NK-92 (cell line): ENCODE results near the gene TRIM62.
"Not testable (repeated sequence)": the region's sequence is repeated elsewhere in the genome, so short reads cannot be mapped to it uniquely, and the experiment has no call there.

ENCODE experiments used
- DNase-seq: peaks from one replicate; lab custom pipeline; 2025; ENCODE audit not compliant: unreplicated experiment; lab: John Stamatoyannopoulos, UW

TRIM62 gene

DNA sequence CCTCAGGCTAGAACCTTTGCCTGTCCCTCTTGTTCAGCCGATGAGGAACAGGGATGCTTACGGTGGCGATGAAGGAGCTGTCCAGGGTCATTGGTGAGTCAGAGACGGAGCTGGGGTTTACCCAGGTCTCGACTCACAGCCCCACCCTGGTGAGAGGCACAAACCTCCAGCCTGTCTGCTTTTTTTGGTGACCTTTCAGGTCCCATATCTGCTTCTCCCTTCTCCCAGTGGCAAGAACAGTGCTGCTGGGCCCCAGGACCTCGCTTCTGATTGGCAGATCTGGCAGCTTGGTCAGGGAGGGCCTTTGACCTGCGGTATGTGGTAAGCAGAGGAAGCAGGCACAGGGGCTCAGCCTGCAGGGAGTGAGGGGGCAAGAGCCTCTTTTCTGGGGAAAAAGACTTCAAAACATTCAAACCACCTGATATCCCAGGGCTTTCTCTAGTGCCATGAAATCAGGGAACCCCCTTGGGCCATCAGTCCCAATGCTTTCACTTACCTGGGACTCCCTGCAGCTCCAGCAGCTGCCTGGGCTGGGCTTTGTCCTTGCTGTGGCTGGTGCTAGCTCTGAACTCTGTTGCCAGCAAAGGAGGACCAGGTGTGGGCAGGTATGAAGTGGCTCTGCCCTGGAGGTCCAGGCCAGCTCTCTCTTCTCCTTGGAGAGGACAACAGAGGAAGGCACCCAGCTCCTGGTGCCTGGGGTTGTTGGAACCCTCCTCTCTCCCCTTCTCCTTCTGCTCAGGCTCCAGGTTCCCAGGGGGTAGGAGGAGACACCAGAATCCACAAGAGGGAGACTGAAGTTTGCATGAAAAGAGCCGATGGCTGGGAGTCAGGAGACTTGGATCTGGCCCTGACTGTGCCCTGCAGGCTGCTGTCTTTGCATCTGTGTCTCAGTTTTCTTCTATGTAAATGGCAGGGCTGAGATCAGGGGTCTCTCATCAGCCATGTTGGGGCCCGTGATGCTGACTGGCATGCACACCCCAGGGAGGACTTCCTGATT, 41.4 kb downstream of the TRIM62 start:
- no peak for DNase-seq

DNA sequence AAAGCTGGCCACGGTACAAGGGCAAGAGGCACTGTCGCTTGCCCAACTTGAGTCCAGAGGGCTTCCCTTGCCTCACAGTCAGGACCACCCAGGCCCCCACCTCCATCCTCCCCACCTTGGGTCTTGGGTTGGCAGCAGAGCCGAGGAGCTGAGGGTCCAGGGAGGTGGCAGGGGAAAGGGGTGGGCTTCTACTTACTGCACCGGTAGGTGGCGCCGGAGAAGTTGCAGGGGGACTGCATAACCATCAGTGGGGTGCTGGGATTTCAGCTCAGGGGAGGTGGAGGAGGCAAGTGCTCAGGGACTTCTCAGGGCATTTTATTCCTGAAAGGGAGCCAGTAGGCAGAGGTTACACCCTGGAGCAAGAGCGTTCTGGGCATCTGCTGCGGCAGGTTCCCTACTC, 44.0 kb downstream of the TRIM62 start:
- no peak for DNase-seq

DNA sequence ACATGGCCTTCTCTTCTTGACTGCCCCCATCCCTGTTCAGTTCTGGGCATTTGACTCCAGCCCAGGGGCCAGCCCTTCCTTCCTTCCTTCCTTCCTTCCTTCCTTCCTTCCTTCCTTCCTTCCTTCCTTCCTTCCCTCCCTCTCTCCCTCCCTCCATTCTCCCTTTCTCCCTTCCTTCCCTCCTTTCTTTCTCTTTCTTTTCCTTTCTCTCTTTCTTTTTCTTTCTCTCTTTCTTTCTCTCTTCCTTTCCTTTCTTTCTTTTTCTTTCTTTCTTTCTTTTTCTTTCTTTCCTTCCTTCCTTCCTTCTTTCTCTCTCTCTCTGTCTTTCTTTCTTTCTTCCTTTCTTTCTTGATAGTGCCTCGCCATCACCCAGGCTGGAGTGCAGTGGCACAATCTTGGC, 45.8 kb downstream of the TRIM62 start:
- not testable (repeated sequence) for DNase-seq

DNA sequence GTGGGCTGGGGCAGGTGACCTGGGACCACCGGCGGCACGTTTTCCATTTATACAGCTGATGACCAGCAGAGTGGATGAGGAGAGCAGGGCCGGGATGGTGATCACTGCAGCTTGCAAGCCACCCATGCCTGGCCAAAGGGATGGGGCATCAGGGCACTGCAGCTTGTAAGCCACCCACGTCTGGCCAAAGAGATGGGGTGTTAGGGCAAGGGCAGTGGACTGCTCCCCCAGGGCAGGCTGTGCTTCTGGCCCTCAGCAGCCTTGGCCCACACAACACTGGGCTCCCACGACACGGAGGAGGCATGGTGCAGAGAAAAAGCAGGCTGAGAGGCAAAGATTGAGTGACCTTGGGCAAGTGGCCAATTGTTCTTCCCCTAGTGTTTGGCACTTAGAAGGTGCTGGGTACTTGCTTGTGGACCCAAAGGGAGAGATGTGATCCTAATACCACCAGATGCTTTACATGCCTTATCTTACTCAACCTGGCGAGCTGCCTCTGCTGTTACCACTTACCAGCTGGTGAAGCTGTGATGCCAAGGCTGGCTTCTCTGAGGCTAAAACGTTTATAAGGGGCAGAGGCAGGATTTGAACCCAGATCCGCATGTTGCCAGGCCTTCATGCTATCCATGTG, 48.3 kb downstream of the TRIM62 start:
- no peak for DNase-seq

DNA sequence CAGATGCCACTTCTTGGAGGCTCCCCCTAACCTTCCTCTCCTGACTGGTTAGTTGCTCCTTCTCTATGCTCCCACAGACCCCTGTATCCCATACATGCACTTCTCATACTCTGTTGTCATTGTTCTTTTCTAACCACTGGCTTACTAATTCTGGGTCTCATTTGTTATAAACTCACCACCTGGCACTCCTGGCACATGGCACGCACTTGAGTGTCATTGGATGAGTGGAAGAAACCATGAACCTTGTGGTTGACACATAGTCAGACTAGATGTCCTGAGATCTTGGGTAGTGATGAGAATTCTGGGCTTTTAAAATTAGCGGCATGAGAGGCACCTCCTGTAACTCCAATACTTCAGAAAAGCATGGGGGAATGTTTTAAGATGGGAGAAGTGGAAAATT, 49.3 kb downstream of the TRIM62 start:
- no peak for DNase-seq

DNA sequence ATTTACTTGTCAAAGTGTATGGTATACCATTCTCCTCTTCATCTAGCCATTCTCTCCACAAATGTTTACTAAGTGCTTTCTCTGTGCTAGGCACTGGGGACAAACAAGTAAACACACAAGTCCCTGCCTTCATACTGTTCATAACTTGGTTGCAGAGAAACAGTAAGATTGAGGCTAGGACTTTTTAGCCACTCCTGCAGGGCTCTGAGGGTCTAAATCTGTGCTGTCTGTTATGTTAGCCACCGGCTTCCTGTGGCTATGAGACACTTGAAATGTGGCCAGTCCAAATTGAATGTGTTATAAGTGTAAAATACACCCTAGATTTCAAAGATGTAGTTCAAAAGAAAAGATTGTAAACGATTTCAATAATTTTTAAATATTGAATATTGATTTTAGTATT, 50.7 kb downstream of the TRIM62 start:
- DNase-seq: no peak

DNA sequence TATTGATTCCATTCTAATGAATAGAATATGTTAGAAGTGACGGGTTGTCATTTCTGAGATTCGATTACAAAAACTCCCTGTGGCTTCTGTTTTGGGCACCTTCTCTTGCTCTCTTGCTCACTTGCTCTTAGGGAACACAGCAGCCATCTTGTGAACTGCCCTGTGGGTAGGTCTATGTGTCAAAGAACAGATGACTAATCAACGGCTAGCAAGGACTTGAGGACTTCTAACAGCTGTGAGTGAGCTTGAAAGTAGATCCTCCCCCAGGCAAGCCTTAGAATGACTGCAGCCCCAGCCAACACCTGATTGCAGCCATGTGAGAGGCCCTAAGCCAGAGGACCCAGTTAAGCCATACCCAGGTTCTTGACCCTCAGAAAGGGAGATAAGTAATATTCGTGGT, 51.5 kb downstream of the TRIM62 start:
- no peak for DNase-seq

DNA sequence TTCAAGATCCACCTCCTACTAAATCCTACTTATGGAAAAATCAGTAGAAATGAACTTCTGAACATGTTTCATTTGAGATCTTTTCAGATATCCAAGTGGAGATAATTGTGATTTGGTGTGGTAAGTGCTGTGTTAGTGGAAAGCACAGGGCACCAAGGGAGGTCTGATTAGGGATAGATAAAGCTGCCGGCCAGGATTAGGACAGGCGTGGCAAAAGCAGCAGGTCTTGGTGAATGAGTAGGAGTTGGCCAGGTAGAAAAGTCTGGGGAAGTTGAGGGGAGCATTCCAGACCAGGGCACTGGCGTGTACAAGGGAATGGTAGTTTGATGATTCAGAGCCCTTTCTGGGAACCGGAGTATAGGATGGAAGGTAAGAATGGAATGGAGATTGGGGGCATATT, 53.1 kb downstream of the TRIM62 start:
- no peak for DNase-seq

DNA sequence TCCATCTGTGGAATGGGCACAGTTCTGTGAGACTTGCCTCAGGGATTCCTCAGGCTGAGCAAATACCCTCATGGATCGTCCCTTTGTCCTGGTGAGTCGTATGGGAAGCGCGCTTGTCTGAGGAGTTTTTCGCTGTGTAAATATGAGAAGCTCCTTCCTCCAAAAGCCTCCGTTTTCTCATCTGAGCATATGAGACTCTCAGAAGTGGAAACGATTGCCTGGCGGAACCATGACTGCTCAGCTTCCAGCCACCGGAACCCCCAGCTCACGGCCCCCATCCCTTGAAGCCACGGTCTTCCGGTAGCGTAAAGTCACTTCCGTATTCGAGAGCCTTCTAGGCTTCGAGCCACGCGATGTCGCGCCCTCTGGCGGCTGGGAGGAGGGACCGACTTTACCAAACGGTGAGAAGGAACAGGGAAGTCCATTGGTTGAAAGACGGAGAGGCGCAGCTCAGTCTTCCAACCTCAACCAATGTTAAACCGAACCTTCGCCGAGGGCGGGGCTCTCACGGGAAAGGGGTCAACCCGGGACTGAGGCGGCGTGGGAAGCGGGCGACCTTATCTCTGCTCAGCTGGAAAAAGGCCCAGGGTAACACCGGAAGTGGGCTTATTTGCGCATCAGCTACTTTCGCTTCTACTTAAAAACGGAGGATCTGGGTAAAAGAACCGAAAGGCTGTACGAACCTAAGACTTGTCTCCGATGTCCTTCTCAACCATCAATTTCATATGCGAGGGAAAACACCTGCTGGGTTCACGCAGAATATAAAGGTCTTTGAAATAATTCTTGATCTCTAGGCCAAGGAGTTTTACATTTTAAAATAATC, 54.6 kb downstream of the TRIM62 start:
- peak; percentile 84 for DNase-seq

DNA sequence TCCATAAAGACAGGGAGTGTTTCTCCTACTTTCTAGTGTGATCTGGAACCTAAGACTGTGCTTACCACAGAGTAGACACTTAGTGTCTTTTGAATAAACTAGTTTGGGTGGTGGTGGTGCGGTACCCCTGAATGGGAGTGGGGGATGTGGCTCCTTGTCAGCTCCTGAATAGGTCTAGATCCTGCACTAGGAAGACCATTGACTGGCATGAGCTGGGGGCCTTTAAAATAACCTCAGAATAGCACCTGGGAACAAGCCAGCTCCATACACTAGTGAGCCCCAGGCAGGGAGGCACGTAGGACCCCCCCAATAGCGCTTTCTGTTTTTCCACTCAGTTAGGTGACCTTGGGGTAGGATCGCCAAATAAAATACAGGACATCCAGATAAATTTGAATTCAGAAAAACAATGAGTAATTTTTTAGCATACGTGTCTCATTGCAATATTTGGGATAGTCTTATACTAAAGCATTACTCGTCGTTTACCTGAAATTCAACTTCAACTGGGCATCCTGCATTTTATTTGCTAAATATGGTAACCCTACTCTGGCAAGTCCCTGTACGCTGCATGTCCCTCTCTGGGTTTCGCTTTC, 55.3 kb downstream of the TRIM62 start:
- no peak for DNase-seq

DNA sequence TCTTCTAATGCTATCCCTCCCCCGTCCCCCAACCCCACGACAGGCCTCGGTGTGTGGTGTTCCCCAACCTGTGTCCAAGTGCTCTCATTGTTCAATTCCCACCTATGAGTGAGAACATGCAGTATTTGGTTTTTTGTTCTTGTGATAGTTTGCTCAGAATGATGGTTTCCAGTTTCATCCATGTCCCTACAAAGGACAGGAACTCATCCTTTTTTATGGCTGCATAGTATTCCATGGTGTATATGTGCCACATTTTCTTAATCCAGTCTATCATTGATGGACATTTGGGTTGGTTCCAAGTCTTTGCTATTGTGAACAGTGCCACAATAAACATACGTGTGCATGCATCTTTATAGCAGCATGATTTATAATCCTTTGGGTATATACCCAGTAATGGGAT, 57.2 kb downstream of the TRIM62 start:
- DNase-seq: not testable (repeated sequence)

DNA sequence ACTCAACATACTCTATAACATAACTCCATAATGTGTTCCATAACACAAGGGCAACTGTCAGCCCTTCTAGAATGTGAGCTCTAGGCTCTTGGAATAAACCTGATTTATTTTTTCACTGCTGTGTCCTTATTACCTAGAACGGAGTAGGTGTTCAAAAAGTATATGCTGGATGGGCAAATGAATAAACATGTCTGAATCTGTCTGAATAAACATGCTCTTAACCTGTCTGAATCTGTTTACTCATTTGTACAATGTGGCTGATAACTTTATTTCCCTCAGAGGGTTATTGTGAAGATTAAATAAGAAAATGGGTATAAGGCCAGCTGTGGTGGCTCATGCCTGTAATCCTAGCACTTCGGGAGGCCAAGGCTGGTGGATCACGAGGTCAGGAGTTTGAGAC, 58.6 kb downstream of the TRIM62 start:
- DNase-seq: no peak

DNA sequence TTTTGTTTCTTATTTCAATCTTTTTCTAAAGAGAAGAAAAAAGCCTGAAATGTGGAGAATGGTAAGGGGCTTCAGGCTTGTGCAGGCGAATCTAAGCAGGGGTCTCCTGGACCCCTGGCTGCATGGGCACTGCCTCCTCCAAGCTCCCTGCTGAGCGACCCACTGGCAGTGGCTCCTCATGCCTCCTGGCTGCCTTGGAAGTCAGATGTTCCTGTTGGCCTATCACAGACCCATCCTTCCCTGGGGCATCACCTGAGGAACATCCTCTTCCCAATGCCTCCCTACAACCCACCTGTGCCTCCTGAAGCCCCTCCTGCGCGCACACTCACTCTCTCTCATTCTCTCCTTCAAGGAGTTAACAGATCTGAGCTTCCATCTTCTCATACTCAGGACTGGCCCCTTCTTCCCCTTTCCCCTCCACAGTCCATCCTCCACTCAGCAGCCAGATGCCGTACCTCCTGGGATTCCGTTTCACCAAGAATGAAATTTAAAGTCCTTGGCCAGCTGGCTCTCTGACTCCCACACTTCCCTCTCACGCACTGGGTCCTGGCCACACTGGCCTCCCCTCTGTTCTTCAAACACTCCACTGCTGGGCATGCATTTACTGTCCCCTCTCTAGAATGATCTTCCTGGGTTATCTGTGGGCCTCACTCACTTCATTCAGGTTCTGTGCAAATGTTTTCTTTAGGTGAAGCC, 59.2 kb downstream of the TRIM62 start:
- DNase-seq: no peak

DNA sequence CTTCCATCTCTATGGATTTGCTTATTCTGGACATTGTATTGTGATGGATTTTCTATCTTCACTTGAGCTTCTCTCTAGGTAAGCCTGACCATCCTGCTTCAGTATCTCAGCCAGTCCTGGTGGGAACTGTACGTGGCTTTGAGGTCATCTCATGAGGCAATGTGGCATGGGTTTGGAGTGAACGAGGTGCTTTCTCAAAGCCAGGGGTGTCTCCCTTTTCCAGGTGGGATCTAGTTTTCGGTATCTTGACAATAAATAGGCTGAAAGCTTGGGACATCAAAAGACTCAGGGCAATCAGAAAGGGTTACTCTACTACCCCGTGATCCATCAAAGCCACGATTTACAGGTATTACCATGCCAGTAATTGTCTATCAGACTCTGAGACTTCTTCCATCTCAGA, 60.1 kb downstream of the TRIM62 start:
- DNase-seq: no peak

DNA sequence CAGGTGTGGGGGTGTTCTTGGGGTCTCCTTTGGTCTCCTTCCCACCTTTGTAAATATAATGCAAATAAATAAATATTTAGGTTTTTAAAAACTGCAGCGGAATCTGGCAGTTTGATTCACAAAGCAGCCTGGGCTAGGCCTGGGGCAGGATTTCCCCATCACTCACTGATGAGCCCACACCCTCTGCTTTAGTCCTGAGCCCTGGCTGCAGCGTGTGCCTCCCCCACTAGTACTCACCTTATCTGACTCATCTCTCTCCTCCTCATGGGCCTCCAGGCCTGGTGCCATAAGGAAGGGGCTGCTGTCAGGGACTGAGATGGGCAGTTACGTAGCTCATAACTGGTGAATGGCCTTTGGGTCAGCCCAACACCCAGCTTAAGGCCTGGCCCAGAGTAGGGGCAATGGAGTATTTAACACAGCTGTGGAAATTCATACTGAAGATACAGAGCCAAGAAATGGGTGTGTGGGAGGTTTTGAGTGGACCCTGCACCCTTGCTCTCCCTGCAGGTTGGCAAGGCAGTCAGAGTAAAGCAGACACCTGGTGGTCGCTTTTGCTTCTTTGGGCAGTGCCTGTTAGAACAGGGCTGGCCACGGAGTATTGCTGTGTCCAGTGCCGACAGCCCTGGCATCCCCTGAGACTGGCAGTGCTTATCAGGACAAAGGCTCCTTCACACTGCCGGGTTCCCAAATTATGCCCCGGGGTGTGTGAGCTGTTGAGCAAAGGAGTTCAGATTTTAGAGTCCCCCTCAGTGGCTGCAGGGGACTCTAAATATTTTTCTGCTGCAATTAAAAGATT, 61.2 kb downstream of the TRIM62 start:
- no peak for DNase-seq

DNA sequence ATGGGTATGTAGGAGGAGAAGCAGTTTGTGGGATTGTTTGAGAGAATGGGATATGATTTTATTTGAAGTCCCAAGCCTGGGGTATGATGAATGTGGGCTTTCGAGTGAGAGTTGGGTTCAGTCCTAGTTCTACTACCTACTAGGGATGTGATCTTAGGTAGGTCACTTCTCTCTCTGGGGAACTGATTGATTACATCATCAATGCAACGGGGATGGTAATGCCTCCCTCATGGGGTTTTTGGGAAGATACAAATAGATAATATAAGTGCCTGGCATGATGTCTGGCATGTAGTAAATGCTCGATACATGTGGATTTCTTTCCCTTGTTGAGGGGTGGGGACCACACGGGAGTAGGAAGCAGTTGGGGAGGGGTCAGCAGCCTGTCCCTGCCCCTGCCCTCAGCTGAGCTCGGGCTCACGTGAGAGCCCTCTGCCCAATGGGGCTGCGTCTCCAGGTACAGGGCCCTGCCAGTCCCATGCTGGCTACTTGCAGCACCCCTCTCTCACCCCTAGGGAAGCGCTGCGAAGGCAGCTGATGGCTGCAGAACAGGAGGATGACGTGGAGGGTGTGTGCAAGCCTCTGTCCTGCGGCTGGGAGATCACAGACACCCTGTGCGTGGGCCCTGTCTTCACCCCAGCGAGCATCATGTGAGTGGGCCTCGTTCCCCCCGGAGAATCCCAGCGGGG, 62.2 kb downstream of the TRIM62 start:
- no peak for DNase-seq

DNA sequence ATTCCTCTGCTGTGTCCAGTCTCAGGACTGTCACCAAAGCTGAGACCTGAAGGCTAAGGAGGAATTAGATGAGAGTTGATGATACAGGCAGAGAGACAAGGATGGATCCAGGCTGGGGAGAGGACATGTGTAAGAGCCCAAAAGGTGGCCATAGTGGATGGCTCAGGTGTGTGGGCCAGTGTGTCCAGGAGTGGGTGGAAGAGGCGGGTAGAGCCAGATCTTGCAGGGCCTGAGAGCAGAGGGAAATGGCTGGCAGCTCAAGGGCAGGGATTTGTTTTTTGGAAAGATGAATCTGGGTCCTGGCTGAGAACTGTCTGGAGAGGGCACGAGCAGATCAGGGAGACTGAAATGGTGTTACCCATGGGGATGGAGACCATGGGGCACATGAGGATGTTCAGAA, 62.8 kb downstream of the TRIM62 start:
- DNase-seq: no peak

DNA sequence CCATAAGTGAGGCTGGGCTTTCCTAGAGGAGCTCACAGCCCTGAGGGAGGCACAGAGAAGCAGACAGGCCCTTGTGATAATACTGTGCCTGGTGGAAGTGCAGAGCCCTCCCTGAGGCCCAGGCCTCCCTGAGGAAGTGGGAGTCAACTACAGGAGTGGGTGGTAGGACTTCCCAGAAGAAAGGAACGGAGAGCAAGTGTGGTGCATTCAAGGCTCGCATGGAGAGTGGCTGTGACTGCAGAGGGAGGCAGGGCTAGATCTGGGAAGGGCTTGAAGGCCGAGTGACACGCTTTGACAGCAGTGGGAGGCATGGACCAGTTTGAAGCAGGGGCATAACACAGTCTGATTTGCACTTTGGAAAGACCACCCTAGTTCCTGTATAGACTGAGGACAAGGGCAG, 63.6 kb downstream of the TRIM62 start:
- DNase-seq: no peak

DNA sequence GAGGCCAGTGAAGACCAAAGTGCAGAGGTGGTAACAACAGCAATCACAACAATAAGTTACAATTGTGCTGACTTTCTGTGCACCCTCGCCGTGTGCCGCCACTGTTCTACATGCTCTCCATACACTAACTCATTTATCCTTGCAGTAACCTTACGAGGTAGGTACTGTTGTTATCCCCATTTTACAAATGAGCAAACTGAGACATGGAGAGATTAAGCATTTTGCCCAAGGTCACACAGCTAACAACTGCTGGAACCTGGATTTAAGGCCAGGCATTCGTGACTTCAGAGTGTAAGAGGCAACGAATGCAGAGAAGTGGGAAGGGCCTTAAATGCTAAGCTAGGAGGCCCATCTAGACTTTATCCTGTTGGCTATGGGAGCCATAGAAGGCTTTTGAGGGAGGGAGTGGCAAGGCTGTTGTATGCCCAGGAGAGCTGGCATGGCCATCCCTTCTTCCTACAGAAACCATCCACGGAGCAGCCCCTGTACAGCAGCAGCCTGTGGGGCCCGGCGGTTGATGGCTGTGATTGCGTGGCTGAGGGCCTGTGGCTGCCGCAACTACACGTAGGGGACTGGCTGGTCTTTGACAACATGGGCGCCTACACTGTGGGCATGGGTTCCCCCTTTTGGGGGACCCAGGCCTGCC, 64.3 kb downstream of the TRIM62 start:
- no peak for DNase-seq
